Stimulated activated naive CD8-positive, alpha-beta T cell treated with anti-CD3 and anti-CD28 coated beads, Interleukin-15, amount 100 ng/mL, for 72 hours (primary cell): ENCODE results near the gene SH3RF3.

ENCODE experiments used
- ATAC-seq: fragments of 150-1000 bp; cut with Tn5 transposase; 2 replicates; pipeline ENCODE4 v1.10.0; 2021; ENCODE audit warnings: mild to moderate bottlenecking, moderate library complexity
- DNase-seq, 2 donors: peaks; one replicate each; pipeline ENCODE4 v3.0.0; 2021 to 2022
- H3K27ac Mint-ChIP-seq, 2 donors: one replicate each; pipeline ENCODE4 v1.8.0; 2022; ENCODE audit warnings: mild to moderate bottlenecking in 2 of 2, mixed read lengths in 2 of 2, moderate library complexity in 2 of 2
- H3K27me3 Mint-ChIP-seq: one replicate; pipeline ENCODE4 v1.8.0; 2022; ENCODE audit warnings: mixed read lengths
- H3K4me1 Mint-ChIP-seq: one replicate; pipeline ENCODE4 v1.8.0; 2022; ENCODE audit warnings: mild to moderate bottlenecking, mixed read lengths
- H3K4me3 Mint-ChIP-seq, 2 donors: one replicate each; pipeline ENCODE4 v1.8.0; 2022; ENCODE audit warnings: mild to moderate bottlenecking in 2 of 2, mixed read lengths in 2 of 2, moderate library complexity in 1 of 2
- H3K9me3 Mint-ChIP-seq, 2 donors: one replicate each; pipeline ENCODE4 v1.8.0; 2022; ENCODE audit warnings: mixed read lengths in 2 of 2

The SH3RF3 gene

GRCh38 chr2:109295781-109296117 is 166.7 kb downstream of the SH3RF3 start:
- Mint-ChIP-seq H3K27me3 (no peaks in the 10 kb centered on the region), H3K4me3 (no peak overlapping the region), H3K9me3 (peaks cover 0 to 16% of the 10 kb centered on the region in 2 donors), H3K4me1 (peaks cover 10% of the 10 kb centered on the region), H3K27ac (no peak overlapping the region)
- DNase-seq (no peak), ATAC-seq (no peak)

GRCh38 chr2:109297566-109298490 is 168.8 kb downstream of the SH3RF3 start:
- DNase-seq: no peak
- peaks cover 0 to 16% of the 10 kb centered on the region in 2 donors for H3K9me3 Mint-ChIP-seq
- no peaks in the 10 kb centered on the region for H3K27me3 Mint-ChIP-seq
- no peak overlapping the region for H3K4me3 Mint-ChIP-seq
- H3K4me1 Mint-ChIP-seq: peaks cover 10% of the 10 kb centered on the region
- ATAC-seq: peak; percentile 61
- peak overlapping the region in 1 of 2 donors; percentile 33 for H3K27ac Mint-ChIP-seq

GRCh38 chr2:109298851-109299250 is 169.8 kb downstream of the SH3RF3 start:
- DNase-seq: no peak
- Mint-ChIP-seq H3K27ac (no peak overlapping the region), H3K4me1 (peaks cover 10% of the 10 kb centered on the region), H3K4me3 (no peak overlapping the region), H3K27me3 (no peaks in the 10 kb centered on the region), H3K9me3 (peaks cover 0 to 11% of the 10 kb centered on the region in 2 donors)
- ATAC-seq: no peak

- no peak for ATAC-seq
- Mint-ChIP-seq H3K9me3 (peaks cover 0 to 4% of the 10 kb centered on the region in 2 donors), H3K27ac (no peak overlapping the region), H3K4me1 (peaks cover 9% of the 10 kb centered on the region), H3K4me3 (no peak overlapping the region), H3K27me3 (no peaks in the 10 kb centered on the region)
- DNase-seq: no peak
Observed at GRCh38 chr2:109299536-109299935, 170.5 kb downstream of the SH3RF3 start.

GRCh38 chr2:109300582-109300981 is 171.6 kb downstream of the SH3RF3 start:
- H3K27me3 Mint-ChIP-seq: no peaks in the 10 kb centered on the region
- DNase-seq (no peak), ATAC-seq (no peak)
- H3K9me3 Mint-ChIP-seq: no peaks in the 10 kb centered on the region
- H3K27ac Mint-ChIP-seq: no peak overlapping the region
- H3K4me1 Mint-ChIP-seq: no peaks in the 10 kb centered on the region
- H3K4me3 Mint-ChIP-seq: no peak overlapping the region

- Mint-ChIP-seq H3K27ac (no peak overlapping the region), H3K9me3 (no peaks in the 10 kb centered on the region), H3K27me3 (no peaks in the 10 kb centered on the region), H3K4me1 (no peaks in the 10 kb centered on the region), H3K4me3 (no peak overlapping the region)
- no peak for DNase-seq
- ATAC-seq: no peak
Observed at GRCh38 chr2:109301746-109302145, 172.7 kb downstream of the SH3RF3 start.

- Mint-ChIP-seq H3K27me3 (no peaks in the 10 kb centered on the region), H3K4me3 (no peak overlapping the region), H3K9me3 (no peaks in the 10 kb centered on the region), H3K4me1 (no peaks in the 10 kb centered on the region), H3K27ac (no peak overlapping the region)
- ATAC-seq (no peak), DNase-seq (no peak)
Observed at GRCh38 chr2:109302319-109302718, 173.3 kb downstream of the SH3RF3 start.

GRCh38 chr2:109304242-109304641 is 175.2 kb downstream of the SH3RF3 start:
- ATAC-seq (no peak), DNase-seq (no peak)
- Mint-ChIP-seq H3K4me3 (no peak overlapping the region), H3K4me1 (no peaks in the 10 kb centered on the region), H3K9me3 (no peaks in the 10 kb centered on the region), H3K27ac (peak overlapping the region in 1 of 2 donors; percentile 69), H3K27me3 (no peaks in the 10 kb centered on the region)

GRCh38 chr2:109304731-109305470 is 175.9 kb downstream of the SH3RF3 start:
- Mint-ChIP-seq H3K9me3 (no peaks in the 10 kb centered on the region), H3K4me1 (no peaks in the 10 kb centered on the region), H3K4me3 (no peak overlapping the region), H3K27ac (no peak overlapping the region), H3K27me3 (no peaks in the 10 kb centered on the region)
- DNase-seq: no peak
- no peak for ATAC-seq

- Mint-ChIP-seq H3K9me3 (no peaks in the 10 kb centered on the region), H3K27ac (no peak overlapping the region), H3K27me3 (no peaks in the 10 kb centered on the region), H3K4me1 (no peaks in the 10 kb centered on the region), H3K4me3 (no peak overlapping the region)
- ATAC-seq: no peak
- DNase-seq: no peak
Observed at GRCh38 chr2:109305490-109306167, 176.6 kb downstream of the SH3RF3 start.

GRCh38 chr2:109306190-109306589 is 177.2 kb downstream of the SH3RF3 start:
- H3K9me3 Mint-ChIP-seq: no peaks in the 10 kb centered on the region
- no peaks in the 10 kb centered on the region for H3K4me1 Mint-ChIP-seq
- no peak overlapping the region for H3K27ac Mint-ChIP-seq
- no peaks in the 10 kb centered on the region for H3K27me3 Mint-ChIP-seq
- ATAC-seq (no peak), DNase-seq (no peak)
- H3K4me3 Mint-ChIP-seq: no peak overlapping the region

GRCh38 chr2:109311771-109312170 is 182.8 kb downstream of the SH3RF3 start:
- no peaks in the 10 kb centered on the region for H3K9me3 Mint-ChIP-seq
- no peaks in the 10 kb centered on the region for H3K4me1 Mint-ChIP-seq
- no peak overlapping the region for H3K4me3 Mint-ChIP-seq
- H3K27ac Mint-ChIP-seq: no peak overlapping the region
- ATAC-seq (no peak), DNase-seq (no peak)
- H3K27me3 Mint-ChIP-seq: no peaks in the 10 kb centered on the region

GRCh38 chr2:109312902-109313301 is 183.9 kb downstream of the SH3RF3 start:
- DNase-seq (no peak), ATAC-seq (no peak)
- peaks cover 7% of the 10 kb centered on the region for H3K4me1 Mint-ChIP-seq
- H3K4me3 Mint-ChIP-seq: no peak overlapping the region
- no peaks in the 10 kb centered on the region for H3K9me3 Mint-ChIP-seq
- no peak overlapping the region for H3K27ac Mint-ChIP-seq
- H3K27me3 Mint-ChIP-seq: no peaks in the 10 kb centered on the region

- Mint-ChIP-seq H3K27ac (no peak overlapping the region), H3K4me3 (no peak overlapping the region), H3K27me3 (no peaks in the 10 kb centered on the region), H3K9me3 (no peaks in the 10 kb centered on the region), H3K4me1 (peaks cover 7% of the 10 kb centered on the region)
- DNase-seq (no peak), ATAC-seq (no peak)
Observed at GRCh38 chr2:109313343-109313742, 184.3 kb downstream of the SH3RF3 start.

- Mint-ChIP-seq H3K4me1 (peaks cover 27% of the 10 kb centered on the region), H3K27me3 (no peaks in the 10 kb centered on the region), H3K27ac (no peak overlapping the region), H3K9me3 (no peaks in the 10 kb centered on the region), H3K4me3 (no peak overlapping the region)
- DNase-seq: no peak
- ATAC-seq: no peak
Observed at GRCh38 chr2:109316091-109316490, 187.1 kb downstream of the SH3RF3 start.
